A549 treated with Hydrocortisone at 1 μM for 4 hours (cell line): ENCODE results near the gene LCE2D. TPM values are rescaled to one million over a fixed set of nuclear protein-coding genes. Genes with fewer than 3 reads are reported as not detected.

Experiments
- total RNA-seq: library from RNA; stranded (reverse); fragments of 200-300 nt; extraction: Qiagen RNA extraction; gene quantifications from 5 replicates; pipeline ENCODE4 v1.2.3, GENCODE V29; 2022

LCE2D gene
- not detected in 5 replicates for total RNA-seq

GRCh38 chr1:152663098-152663497 lies at the start of gene LCE2D:
TSS of gene LCE2D (plus strand) at chr1:152663380. CDS start at chr1:152664106, 726 bp downstream.

GRCh38 chr1:152613511-152613910 lies 49.7 kb upstream of the LCE2D start, which contains the start of gene LCE3B:
TSS of gene LCE3B (plus strand) at chr1:152613811. CDS start at chr1:152613811, 0 bp downstream.

GRCh38 chr1:152622803-152623202 lies 40.4 kb upstream of the LCE2D start, which contains the start of gene LCE3A:
TSS of gene LCE3A (minus strand) at chr1:152623103. CDS start at chr1:152623103, 0 bp downstream.

GRCh38 chr1:152674983-152675382 lies 11.8 kb downstream of the LCE2D start, which contains the start of gene LCE2C:
TSS of gene LCE2C (plus strand) at chr1:152675279. CDS start at chr1:152676016, 737 bp downstream.

GRCh38 chr1:152685823-152686222 lies 22.6 kb downstream of the LCE2D start, which contains the start of gene LCE2B:
TSS of gene LCE2B (plus strand) at chr1:152686123. CDS start at chr1:152686844, 721 bp downstream.

GRCh38 chr1:152697701-152698600 lies 34.8 kb downstream of the LCE2D start, which contains the start of gene LCE2A:
TSS of gene LCE2A (plus strand) at chr1:152698345. CDS start at chr1:152698902, 557 bp downstream.

GRCh38 chr1:152707860-152708259 lies 44.7 kb downstream of the LCE2D start, which contains the start of gene LCE4A:
TSS of gene LCE4A (plus strand) at chr1:152708160. CDS start at chr1:152709076, 916 bp downstream.

Other genes starting within 250 kb of the LCE2D start
- gene CRNN, start 249.1 kb upstream of the LCE2D start, total RNA-seq: not detected in 5 replicates
- 0.20 TPM in 1 of 5 replicates, not detected in the others for gene LCE5A, start 152.6 kb upstream of the LCE2D start, total RNA-seq
- 0.29 to 0.70 TPM (median 0.32 TPM) in 5 replicates for gene CRCT1, start 148.9 kb upstream of the LCE2D start, total RNA-seq
- gene LCE3E, start 96.6 kb upstream of the LCE2D start, total RNA-seq: 0.30 TPM in 1 of 5 replicates, not detected in the others
- 2.6 to 3.6 TPM (median 3.1 TPM) in 5 replicates for gene LCE3D, start 82.9 kb upstream of the LCE2D start, total RNA-seq
- gene LCE3C, start 63.1 kb upstream of the LCE2D start, total RNA-seq: not detected in 5 replicates
- gene LCE3B, start 49.6 kb upstream of the LCE2D start, total RNA-seq: not detected in 5 replicates
- not detected in 5 replicates for gene LCE3A, start 40.3 kb upstream of the LCE2D start, total RNA-seq
- not detected in 5 replicates for gene LCE2C, start 11.9 kb downstream of the LCE2D start, total RNA-seq
- gene LCE2B, start 22.7 kb downstream of the LCE2D start, total RNA-seq: not detected in 5 replicates
- gene LCE2A, start 35.0 kb downstream of the LCE2D start, total RNA-seq: not detected in 5 replicates
- gene LCE4A, start 44.8 kb downstream of the LCE2D start, total RNA-seq: not detected in 5 replicates
- not detected in 5 replicates for gene KPRP, start 94.6 kb downstream of the LCE2D start, total RNA-seq
- not detected in 5 replicates for gene LCE1F, start 111.8 kb downstream of the LCE2D start, total RNA-seq
- gene LCE1E, start 122.9 kb downstream of the LCE2D start, total RNA-seq: 0.08 to 0.17 TPM (median 0.12 TPM) in 3 of 5 replicates, not detected in the others
- not detected in 5 replicates for gene LCE1D, start 133.3 kb downstream of the LCE2D start, total RNA-seq
- not detected in 5 replicates for gene LCE1C, start 143.3 kb downstream of the LCE2D start, total RNA-seq
- 0.11 TPM in 1 of 5 replicates, not detected in the others for gene LCE1B, start 148.6 kb downstream of the LCE2D start, total RNA-seq
- gene LCE1A, start 164.1 kb downstream of the LCE2D start, total RNA-seq: not detected in 5 replicates
- not detected in 5 replicates for gene LCE6A, start 179.5 kb downstream of the LCE2D start, total RNA-seq
- gene LCE7A, start 196.6 kb downstream of the LCE2D start, total RNA-seq: not detected in 5 replicates
- gene SMCP, start 214.9 kb downstream of the LCE2D start, total RNA-seq: not detected in 5 replicates
- gene IVL, start 245.2 kb downstream of the LCE2D start, total RNA-seq: 0.07 to 0.09 TPM (median 0.08 TPM) in 3 of 5 replicates, not detected in the others